Renal cortical epithelial cell (primary cell): ENCODE data around the gene FAM89B. TPM values are rescaled to one million over a fixed set of nuclear protein-coding genes. Genes with fewer than 3 reads are reported as not detected.

Experiments
- DNase-seq: peaks from one replicate; pipeline ENCODE4 v3.0.0-alpha.2; 2011; ENCODE audit warnings: low read depth
- total RNA-seq: library from RNA; depleted of rRNA; stranded (reverse); fragments of >200 nt; gene quantifications from 2 replicates; pipeline ENCODE4 v1.2.3, GENCODE V29; 2014

Gene FAM89B
- total RNA-seq, 1 donor from 2014 or later, result 14.8 TPM

DNA sequence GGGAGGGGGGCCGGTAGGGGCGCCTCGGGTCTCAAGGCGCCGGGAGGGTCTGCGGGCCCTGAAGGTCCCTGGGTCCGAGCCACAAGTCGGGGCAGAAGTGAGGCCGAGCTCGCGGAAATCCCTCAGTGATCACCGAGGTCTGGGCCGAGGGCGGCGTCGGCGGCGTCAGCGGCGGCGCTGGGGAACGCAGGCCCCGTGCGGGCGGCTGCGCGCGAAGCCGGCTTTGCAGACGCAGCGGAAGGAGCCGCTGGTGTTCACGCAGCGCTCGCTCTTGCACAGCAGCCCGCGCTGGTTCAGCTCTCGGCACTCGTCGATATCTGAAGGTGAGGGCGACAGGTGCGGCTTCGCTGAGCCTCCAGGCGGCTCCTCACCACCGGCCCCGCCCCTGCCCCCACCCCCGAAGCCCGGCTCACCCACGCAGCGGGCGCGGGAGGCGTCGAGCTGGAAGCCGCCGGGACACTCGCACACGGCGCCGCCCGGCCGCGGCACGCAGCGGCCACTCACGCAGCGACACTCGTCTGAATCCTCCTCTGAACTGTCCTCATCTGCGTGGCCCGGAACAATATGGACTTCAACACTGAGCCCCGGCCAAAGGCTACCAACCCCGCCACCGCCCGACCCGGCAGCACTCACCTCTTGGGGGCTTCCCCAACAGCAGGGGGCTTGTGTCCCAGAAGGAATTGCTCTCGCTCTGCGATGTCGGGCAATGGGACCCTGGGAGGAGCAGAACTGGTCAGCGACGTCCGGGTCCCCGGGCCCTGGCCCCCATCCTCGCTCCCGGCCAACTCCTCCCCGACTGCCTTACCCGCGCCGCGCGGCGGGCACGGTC lies 33.2 kb upstream of the FAM89B start:
- DNase-seq, result no peak

DNA sequence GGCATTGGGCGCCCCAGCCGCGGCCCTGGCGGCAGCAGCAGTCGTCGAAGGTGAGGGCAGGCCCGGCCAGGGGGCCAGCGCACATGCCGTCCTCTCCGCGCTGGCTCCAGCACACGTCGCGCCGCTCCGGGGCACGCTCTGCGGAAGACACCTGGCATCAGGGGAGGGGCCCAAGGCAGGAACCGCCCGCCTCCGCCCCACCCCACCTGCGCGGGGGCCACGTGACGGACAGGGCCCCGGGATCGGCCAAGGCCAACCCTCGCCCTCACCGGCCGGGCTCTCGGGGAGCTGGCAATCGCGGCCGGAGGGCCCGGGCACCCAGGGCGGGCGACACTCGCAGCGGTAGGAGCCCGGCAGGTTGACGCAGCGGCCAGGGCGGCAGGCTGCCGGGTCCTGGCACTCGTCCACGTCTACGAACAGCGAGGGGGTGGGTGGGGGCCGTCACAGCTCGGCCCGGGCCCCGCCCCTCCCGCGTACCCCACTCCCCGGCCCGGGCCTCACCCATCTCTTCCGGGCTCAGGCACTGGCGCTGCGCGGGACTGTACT lies 32.5 kb upstream of the FAM89B start:
- no peak for DNase-seq

- DNase-seq, result peak; percentile 64
Measured at GRCh38 chr11:65540290-65541092, 31.8 kb upstream of the FAM89B start.

DNA sequence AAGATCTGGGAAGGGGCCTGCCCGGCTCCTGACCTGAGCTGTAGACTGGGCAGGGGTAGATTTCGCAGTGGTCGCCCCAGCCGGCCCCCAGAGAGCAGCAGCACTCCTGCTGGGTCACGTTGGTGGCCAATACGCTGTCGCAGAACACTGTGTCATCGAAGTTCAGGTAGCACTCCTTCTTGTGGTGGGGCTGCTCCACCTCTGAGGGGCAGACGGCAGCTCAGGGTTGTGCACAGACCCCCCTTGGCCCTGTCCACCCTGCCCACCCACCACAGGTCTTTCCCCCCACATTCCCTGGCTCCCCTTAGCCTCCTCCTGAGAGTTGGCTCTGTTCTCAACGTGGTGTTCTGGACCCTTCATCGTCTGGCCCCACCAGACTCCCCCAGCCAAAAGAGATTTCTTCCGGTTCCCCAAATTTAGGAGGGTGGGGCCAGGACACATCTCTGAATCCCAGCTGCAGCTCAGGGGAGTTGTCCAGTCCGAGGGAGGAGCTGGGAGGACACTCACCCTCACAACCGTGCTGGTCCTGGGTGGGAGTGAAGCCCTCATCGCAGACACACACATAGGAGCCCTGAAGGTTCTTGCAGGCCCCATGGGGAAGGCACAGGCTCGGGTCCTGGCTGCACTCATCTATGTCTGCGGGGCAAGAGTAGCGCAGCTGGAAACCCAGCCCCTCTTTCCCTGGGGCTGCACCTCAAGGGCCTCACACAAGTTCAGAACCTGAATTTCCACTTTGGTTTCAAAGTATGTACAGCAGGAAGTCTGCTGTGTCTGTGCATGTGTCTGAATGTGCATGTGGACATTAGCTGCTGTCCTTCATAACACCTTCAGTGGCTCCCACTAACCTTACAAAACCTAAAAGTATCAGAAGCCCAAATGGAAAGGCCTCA lies 31.0 kb upstream of the FAM89B start:
- DNase-seq, result no peak

DNA sequence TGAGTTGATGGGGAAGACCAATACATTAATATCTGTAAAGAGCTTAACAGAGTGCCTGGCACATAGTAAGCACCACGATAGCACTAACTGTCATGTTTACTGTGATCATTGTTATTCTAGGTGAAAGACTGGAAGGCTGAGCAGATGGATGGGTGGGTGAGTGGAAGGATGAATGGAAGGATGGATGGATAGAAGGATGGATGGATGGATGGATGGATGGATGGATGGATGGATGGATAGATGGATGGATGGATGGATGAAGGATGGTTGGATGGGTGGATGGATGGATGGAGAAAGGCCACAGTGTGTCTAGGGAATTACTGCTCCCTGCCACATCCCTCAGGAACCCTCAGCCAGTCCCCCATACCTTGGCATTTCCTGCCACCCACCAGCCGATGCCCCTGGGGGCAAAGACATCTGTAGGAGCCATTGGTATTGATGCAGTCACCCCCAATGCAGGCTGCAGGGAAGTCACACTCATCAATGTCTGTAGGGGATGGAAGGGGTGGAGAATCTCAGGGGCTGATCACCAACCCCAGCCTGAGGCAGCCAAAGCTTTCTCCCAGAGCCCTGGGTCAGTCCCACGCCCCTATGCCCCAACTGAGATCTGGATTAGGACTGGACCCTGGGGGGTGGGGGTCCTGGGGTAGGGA lies 29.5 kb upstream of the FAM89B start:
- no peak for DNase-seq

- no peak for DNase-seq
Measured at GRCh38 chr11:65545853-65546216, 26.5 kb upstream of the FAM89B start.

DNA sequence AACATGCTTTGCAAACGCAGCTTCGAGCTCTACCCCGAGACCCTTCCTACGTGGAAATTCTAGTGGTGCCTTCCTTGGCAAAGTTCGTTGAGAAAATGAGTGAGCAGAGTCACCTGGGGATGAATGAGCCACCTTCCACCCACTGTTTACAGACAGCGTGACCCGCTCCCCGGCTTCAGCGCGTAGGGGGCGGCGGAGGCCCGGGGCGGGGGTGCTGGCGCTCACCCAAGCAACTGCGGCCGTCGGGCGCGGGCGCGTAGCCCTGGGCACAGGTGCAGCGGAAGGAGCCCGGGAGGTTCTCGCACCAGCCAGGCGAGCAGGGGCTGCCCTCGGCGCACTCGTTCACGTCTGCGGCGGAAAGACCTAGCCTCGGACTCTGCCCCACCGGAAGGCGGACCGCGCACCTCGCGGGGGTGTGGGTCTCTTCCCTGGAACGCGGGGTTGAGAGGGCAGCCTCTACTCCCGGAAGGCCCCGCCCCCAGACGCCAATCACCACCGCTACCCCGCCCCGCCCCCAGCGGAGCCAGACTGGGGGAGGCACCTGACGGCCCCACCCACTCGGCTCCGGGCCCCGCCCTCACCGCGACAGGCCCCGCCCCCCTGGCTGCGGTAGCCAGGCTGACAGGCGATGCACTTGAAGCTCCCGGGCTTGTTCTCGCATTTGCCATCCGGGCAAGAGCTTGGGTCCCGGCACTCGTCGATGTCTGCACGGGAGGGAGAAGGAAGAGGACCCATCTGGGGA lies 25.9 kb upstream of the FAM89B start:
- DNase-seq, result peak; percentile 48

DNA sequence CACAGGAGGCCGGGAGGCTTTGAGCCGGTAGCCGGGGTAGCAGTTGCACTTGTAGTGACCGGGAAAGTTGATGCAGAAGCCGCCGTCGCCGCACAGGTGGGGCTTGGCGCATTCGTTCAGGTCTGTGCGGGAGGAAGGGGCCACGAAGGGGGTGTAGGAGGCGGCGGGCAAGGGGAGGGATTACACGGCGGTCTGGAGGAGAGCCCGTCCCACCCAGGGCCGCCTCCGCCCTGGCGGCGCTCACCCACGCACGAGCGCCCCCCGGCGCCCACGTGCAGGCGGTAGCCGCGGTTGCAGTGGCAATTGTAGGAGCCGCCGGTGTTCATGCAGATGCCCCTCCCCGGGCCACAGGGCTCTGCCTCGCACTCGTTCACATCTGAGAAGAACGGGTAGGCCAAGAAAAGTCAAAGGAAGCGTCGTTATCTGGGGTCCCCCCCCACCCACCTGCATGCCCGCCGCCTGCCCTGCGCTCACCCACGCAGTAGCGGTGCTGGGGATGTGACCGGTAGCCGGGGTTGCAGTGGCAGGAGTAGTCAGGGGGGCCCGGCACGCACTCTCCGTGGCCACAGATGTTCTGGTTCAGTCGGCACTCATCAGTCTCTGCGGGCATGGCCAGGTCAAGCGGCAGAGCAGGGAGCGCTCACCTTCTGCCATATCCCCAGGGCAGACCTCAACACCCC lies 24.8 kb upstream of the FAM89B start:
- DNase-seq, result no peak

- no peak for DNase-seq
Measured at GRCh38 chr11:65548395-65548794, 23.9 kb upstream of the FAM89B start.

DNA sequence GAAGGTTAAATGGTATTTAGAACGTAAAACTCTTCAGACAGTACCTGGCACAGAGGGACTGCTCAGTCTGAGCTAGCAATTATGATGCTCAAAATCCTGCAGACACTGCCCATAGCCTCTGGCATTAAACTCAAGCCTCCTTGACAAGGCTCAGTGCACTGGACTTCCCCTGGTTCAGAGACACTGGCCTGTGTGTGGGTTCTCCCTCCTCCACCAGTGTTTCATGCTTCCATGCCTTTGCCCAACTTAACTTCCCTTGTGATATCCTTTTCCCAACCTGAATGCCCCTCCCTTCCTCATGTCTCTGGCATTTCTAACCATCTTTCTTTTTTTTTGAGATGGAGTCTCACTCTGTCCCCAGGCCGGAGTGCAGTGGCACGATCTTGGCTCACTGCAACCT lies 23.2 kb upstream of the FAM89B start:
- DNase-seq, result peak; percentile 59

- peak; percentile 26 for DNase-seq
Measured at GRCh38 chr11:65551572-65552387, 20.6 kb upstream of the FAM89B start.

GRCh38 chr11:65552388-65552951 lies 19.9 kb upstream of the FAM89B start:
- no peak for DNase-seq

GRCh38 chr11:65553301-65554001 lies 18.9 kb upstream of the FAM89B start:
- DNase-seq, result no peak

- DNase-seq, result no peak
Measured at GRCh38 chr11:65554057-65554818, 18.1 kb upstream of the FAM89B start.

DNA sequence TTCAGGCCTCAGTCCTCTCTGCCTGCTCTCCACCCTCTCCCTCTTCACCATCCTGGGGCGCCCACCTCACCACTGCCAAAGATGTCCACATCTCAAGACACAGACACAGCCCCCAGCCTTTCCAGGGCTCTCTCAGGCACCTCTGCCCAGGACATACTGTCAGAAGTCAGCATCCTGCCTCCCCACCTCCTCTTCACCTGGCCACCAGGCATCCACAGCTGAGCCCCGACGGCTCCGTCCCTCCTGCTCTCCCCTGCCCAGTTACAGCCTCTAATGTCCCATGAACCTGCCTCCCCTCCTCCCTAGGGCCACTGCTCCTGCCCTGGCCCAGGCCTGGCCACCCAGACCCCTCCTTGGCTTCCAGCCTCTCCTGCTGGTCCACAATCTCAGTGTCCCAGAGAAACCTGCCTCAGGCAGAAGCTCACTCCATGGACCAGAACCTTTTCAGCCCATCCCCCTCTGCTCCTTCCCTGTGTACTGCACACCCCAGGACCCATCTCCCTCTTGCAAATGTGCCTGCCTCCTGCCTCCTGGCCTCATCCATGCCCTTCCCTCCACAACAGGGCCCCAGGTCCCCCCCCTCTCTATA lies 17.4 kb upstream of the FAM89B start:
- no peak for DNase-seq

- DNase-seq, result peak; percentile 87
Measured at GRCh38 chr11:65555693-65556231, 16.6 kb upstream of the FAM89B start.
